Neuronal stem cell (in vitro differentiated cells): ENCODE measurements around the gene PTGFR.

Experiments used
- DNase-seq: peaks from one replicate; pipeline ENCODE4 v3.0.0-alpha.2; 2013; ENCODE audit warnings: low spot score
- H2AFZ ChIP-seq: one replicate; pipeline ENCODE4 v1.6.1; 2013; ENCODE audit warnings: mild to moderate bottlenecking, low read length, inconsistent platforms
- H2AK5ac ChIP-seq: 2 replicates; pipeline ENCODE4 v1.6.1; 2013; ENCODE audit warnings: low read depth, mild to moderate bottlenecking, inconsistent platforms, low read length, moderate library complexity, mixed read lengths
- H2BK120ac ChIP-seq: 2 replicates; pipeline ENCODE4 v1.6.1; 2013; ENCODE audit warnings: low read depth, mild to moderate bottlenecking, inconsistent platforms, low read length, moderate library complexity, mixed read lengths
- H2BK12ac ChIP-seq: one replicate; pipeline ENCODE4 v1.6.1; 2013; ENCODE audit warnings: low read length, inconsistent platforms
- H2BK15ac ChIP-seq: 2 replicates; pipeline ENCODE4 v1.6.1; 2013; ENCODE audit warnings: mild to moderate bottlenecking, low read length, inconsistent platforms, mixed read lengths
- H2BK5ac ChIP-seq: one replicate; pipeline ENCODE4 v1.6.1; 2013; ENCODE audit warnings: inconsistent platforms, mild to moderate bottlenecking, low read length, moderate library complexity
- H3K14ac ChIP-seq: one replicate; pipeline ENCODE4 v1.6.1; 2013; ENCODE audit warnings: low read length, inconsistent platforms
- H3K18ac ChIP-seq: 2 replicates; pipeline ENCODE4 v1.6.1; 2013; ENCODE audit warnings: low read length, inconsistent platforms
- H3K23ac ChIP-seq: 2 replicates; pipeline ENCODE4 v1.6.1; 2013; ENCODE audit warnings: low read depth, mild to moderate bottlenecking, mixed read lengths, low read length, inconsistent platforms; ENCODE audit not compliant: poor library complexity
- H3K27ac ChIP-seq: replicated peaks from 3 replicates; pipeline ENCODE4 v1.5.1; 2013; ENCODE audit warnings: low read length, inconsistent platforms
- H3K27me3 ChIP-seq, 3 experiments: 2 replicates each; pipeline ENCODE4 v1.6.1; 2013; ENCODE audit warnings: low read length in 3 of 3, mild to moderate bottlenecking in 2 of 3, inconsistent platforms in 1 of 3, low read depth in 1 of 3, mixed read lengths in 1 of 3, moderate library complexity in 1 of 3; ENCODE audit not compliant: control insufficient read depth in 3 of 3, insufficient read depth in 3 of 3
- H3K36me3 ChIP-seq, 2 donors: replicated peaks in 1 of 2; 2 replicates each; pipeline ENCODE4 v1.6.1; 2013; ENCODE audit warnings: low read length in 2 of 2; ENCODE audit not compliant: control insufficient read depth in 2 of 2, insufficient read depth in 2 of 2
- H3K4ac ChIP-seq: 2 replicates; pipeline ENCODE4 v1.6.1; 2013; ENCODE audit warnings: inconsistent platforms, mild to moderate bottlenecking, low read length, moderate library complexity
- H3K4me1 ChIP-seq, 2 donors: 1 replicate in 1 of 2; 2 replicates in 1 of 2; pipeline ENCODE4 v1.6.1; 2013; ENCODE audit warnings: low read length in 2 of 2, low read depth in 1 of 2; ENCODE audit not compliant: control insufficient read depth in 2 of 2, insufficient read depth in 1 of 2
- H3K4me2 ChIP-seq: one replicate; pipeline ENCODE4 v1.6.1; 2013; ENCODE audit warnings: mild to moderate bottlenecking, low read length, inconsistent platforms; ENCODE audit not compliant: insufficient read depth, poor library complexity, severe bottlenecking
- H3K4me3 ChIP-seq, 2 donors: 2 replicates each; pipeline ENCODE4 v1.5.1; 2013; ENCODE audit warnings: low read length in 2 of 2, mild to moderate bottlenecking in 2 of 2, inconsistent platforms in 1 of 2, moderate library complexity in 1 of 2
- H3K79me1 ChIP-seq: one replicate; pipeline ENCODE4 v1.6.1; 2013; ENCODE audit warnings: low read depth, mild to moderate bottlenecking, inconsistent platforms, low read length, moderate library complexity
- H3K9ac ChIP-seq: one replicate; pipeline ENCODE4 v1.6.1; 2013; ENCODE audit warnings: mild to moderate bottlenecking, low read depth, low read length, inconsistent platforms; ENCODE audit not compliant: poor library complexity
- H3K9me3 ChIP-seq, 2 donors: replicated peaks in 1 of 2; 2 replicates each; pipeline versions ENCODE3 to v1.6.1; 2013; ENCODE audit warnings: low read length in 2 of 2, mild to moderate bottlenecking in 2 of 2, inconsistent platforms in 1 of 2, low read depth in 1 of 2, mixed read lengths in 1 of 2, moderate library complexity in 1 of 2; ENCODE audit not compliant: control insufficient read depth in 2 of 2, insufficient read depth in 1 of 2
- H4K8ac ChIP-seq: one replicate; pipeline ENCODE4 v1.6.1; 2013; ENCODE audit warnings: low read depth, mild to moderate bottlenecking, inconsistent platforms, low read length, moderate library complexity
- H4K91ac ChIP-seq: one replicate; pipeline ENCODE4 v1.6.1; 2013; ENCODE audit warnings: low read length, low read depth, mild to moderate bottlenecking, inconsistent platforms; ENCODE audit not compliant: poor library complexity
- WGBS, 2 donors: extraction: QIAGEN DNeasy Blood & Tissue Kit; methylation state at CpG; one replicate each; pipeline ENCODE4 v1.1.7; 2013; ENCODE audit warnings: missing lambda C conversion rate in 2 of 2, mixed read lengths in 1 of 2; ENCODE audit not compliant: insufficient read length in 2 of 2, insufficient replicate concordance in 1 of 2; ENCODE audit errors: extremely low coverage in 2 of 2; 5-methylcytosine and 5-hydroxymethylcytosine counted together

The PTGFR gene

GRCh38 chr1:78526496-78526895, 35.7 kb downstream of the PTGFR start:
- no CpG with 5 or more reads among the region's 2 CpGs for whole genome bisulfite sequencing, 2 donors
- Histone ChIP-seq H3K27ac (no peak overlapping the region), H4K8ac (no peak overlapping the region)

GRCh38 chr1:78527706-78528105, 36.9 kb downstream of the PTGFR start:
- Histone ChIP-seq H2BK12ac (no peak overlapping the region), H3K9me3 (no peaks in the 10 kb centered on the region), H2BK120ac (no peak overlapping the region), H3K4me2 (no peak overlapping the region), H3K36me3 (no peaks in the 10 kb centered on the region), H3K79me1 (no peaks in the 10 kb centered on the region), H3K9ac (no peak overlapping the region), H3K4ac (no peak overlapping the region), H3K18ac (no peak overlapping the region), H2BK15ac (no peak overlapping the region), H3K14ac (no peak overlapping the region), H2AFZ (no peak overlapping the region), H4K8ac (no peak overlapping the region), H3K4me3 (no peak overlapping the region), H2AK5ac (no peak overlapping the region), H3K27ac (no peak overlapping the region), H3K27me3 (no peaks in the 10 kb centered on the region), H4K91ac (no peak overlapping the region), H3K4me1 (no peaks in the 10 kb centered on the region), H2BK5ac (no peak overlapping the region), H3K23ac (no peak overlapping the region)
- no peak for DNase-seq
- WGBS, 2 donors = no CpG with 5 or more reads among the region's 2 CpGs

More at GRCh38 chr1:78526496-78526895, 35.7 kb downstream of the PTGFR start:
- no peak for DNase-seq
- no peak overlapping the region for H2BK12ac ChIP-seq
- H3K18ac ChIP-seq = no peak overlapping the region
- H2BK5ac ChIP-seq = no peak overlapping the region
- no peaks in the 10 kb centered on the region for H3K9me3 ChIP-seq
- H3K4me2 ChIP-seq = no peak overlapping the region
- no peak overlapping the region for H2BK120ac ChIP-seq
- no peaks in the 10 kb centered on the region for H3K4me1 ChIP-seq
- no peak overlapping the region for H3K4me3 ChIP-seq
- H3K23ac ChIP-seq = no peak overlapping the region
- H3K14ac ChIP-seq = no peak overlapping the region
- no peaks in the 10 kb centered on the region for H3K36me3 ChIP-seq
- H4K91ac ChIP-seq = no peak overlapping the region
- no peak overlapping the region for H3K4ac ChIP-seq
- no peak overlapping the region for H3K9ac ChIP-seq
- no peaks in the 10 kb centered on the region for H3K27me3 ChIP-seq
- no peak overlapping the region for H2BK15ac ChIP-seq
- H2AK5ac ChIP-seq = no peak overlapping the region
- H3K79me1 ChIP-seq = no peaks in the 10 kb centered on the region
- no peak overlapping the region for H2AFZ ChIP-seq

GRCh38 chr1:78533527-78533926, 42.8 kb downstream of the PTGFR start:
- Histone ChIP-seq H3K9me3 (no peaks in the 10 kb centered on the region), H2BK5ac (no peak overlapping the region), H3K4me2 (no peak overlapping the region), H2BK120ac (no peak overlapping the region), H3K4ac (no peak overlapping the region), H3K14ac (no peak overlapping the region), H3K36me3 (no peaks in the 10 kb centered on the region), H3K9ac (no peak overlapping the region), H3K27me3 (no peaks in the 10 kb centered on the region), H4K8ac (no peak overlapping the region), H3K4me1 (no peaks in the 10 kb centered on the region), H2AK5ac (no peak overlapping the region), H3K4me3 (no peak overlapping the region), H3K18ac (no peak overlapping the region), H4K91ac (no peak overlapping the region), H2AFZ (no peak overlapping the region), H3K79me1 (no peaks in the 10 kb centered on the region), H2BK15ac (no peak overlapping the region), H3K27ac (no peak overlapping the region), H3K23ac (no peak overlapping the region), H2BK12ac (no peak overlapping the region)
- no CpG with 5 or more reads among the region's 4 CpGs for WGBS, 2 donors
- DNase-seq = no peak

- Histone ChIP-seq H3K36me3 (no peaks in the 10 kb centered on the region), H3K27me3 (no peaks in the 10 kb centered on the region), H3K4me3 (no peak overlapping the region), H3K4me2 (no peak overlapping the region), H2BK15ac (no peak overlapping the region), H3K9me3 (no peaks in the 10 kb centered on the region), H3K18ac (no peak overlapping the region), H2AFZ (no peak overlapping the region), H3K79me1 (no peaks in the 10 kb centered on the region), H2AK5ac (no peak overlapping the region), H2BK12ac (no peak overlapping the region), H3K27ac (no peak overlapping the region), H3K23ac (no peak overlapping the region), H3K14ac (no peak overlapping the region), H3K9ac (no peak overlapping the region), H3K4me1 (no peaks in the 10 kb centered on the region), H3K4ac (no peak overlapping the region), H4K91ac (no peak overlapping the region), H2BK120ac (no peak overlapping the region), H2BK5ac (no peak overlapping the region), H4K8ac (no peak overlapping the region)
- WGBS, 2 donors = no CpG with 5 or more reads among the region's 1 CpG
- no peak for DNase-seq
These were observed 44.5 kb downstream of the PTGFR start for GRCh38 chr1:78535286-78535685.
